HG02870 (cell line): ENCODE measurements around the gene INPP5J.
"Not testable (repeated sequence)": the region's sequence is repeated elsewhere in the genome, so short reads cannot be mapped to it uniquely, and the experiment has no call there.

Experiments
- ATAC-seq: cut with Tn5 transposase; IDR thresholded peaks from one replicate; pipeline ENCODE4 v1.9.1; 2021; ENCODE audit warnings: mild to moderate bottlenecking, moderate library complexity; ENCODE audit not compliant: unreplicated experiment

INPP5J gene

GRCh38 chr22:31099841-31100761 is 22.7 kb upstream of the INPP5J start:
- ATAC-seq = no peak

- ATAC-seq = no peak
Measured at GRCh38 chr22:31100762-31101525, 21.8 kb upstream of the INPP5J start.

- no peak for ATAC-seq
Measured at GRCh38 chr22:31102441-31103081, 20.2 kb upstream of the INPP5J start.

- no peak for ATAC-seq
Measured at GRCh38 chr22:31103111-31103510, 19.7 kb upstream of the INPP5J start.

GRCh38 chr22:31103899-31104694 is 18.7 kb upstream of the INPP5J start:
- ATAC-seq = no peak

- ATAC-seq = no peak
Measured at GRCh38 chr22:31104869-31105268, 17.9 kb upstream of the INPP5J start.

GRCh38 chr22:31105282-31105929 is 17.4 kb upstream of the INPP5J start:
- no peak for ATAC-seq

GRCh38 chr22:31106001-31106571 is 16.7 kb upstream of the INPP5J start:
- ATAC-seq = no peak

- no peak for ATAC-seq
Measured at GRCh38 chr22:31106731-31107177, 16.0 kb upstream of the INPP5J start.

- ATAC-seq = peak; percentile 77
Measured at GRCh38 chr22:31107178-31107893, 15.4 kb upstream of the INPP5J start, which contains the start of gene SELENOM. Gene SELENOM, minus strand, starts transcription at chr22:31107568. Its CDS starts 63 bp downstream, at chr22:31107505.

- no peak for ATAC-seq
Measured at GRCh38 chr22:31107894-31108218, 14.9 kb upstream of the INPP5J start.

GRCh38 chr22:31112547-31113091 is 10.1 kb upstream of the INPP5J start:
- not testable (repeated sequence) for ATAC-seq

GRCh38 chr22:31118046-31118820 is 4.5 kb upstream of the INPP5J start:
- ATAC-seq = no peak

- no peak for ATAC-seq
Measured at GRCh38 chr22:31119026-31119717, 3.6 kb upstream of the INPP5J start.

GRCh38 chr22:31120230-31120629 is 2.5 kb upstream of the INPP5J start:
- ATAC-seq = no peak

GRCh38 chr22:31120642-31121041 is 2.1 kb upstream of the INPP5J start:
- no peak for ATAC-seq

- no peak for ATAC-seq
Measured at GRCh38 chr22:31121403-31121802, 1.4 kb upstream of the INPP5J start.

- no peak for ATAC-seq
Measured at GRCh38 chr22:31122196-31122531, 602 bp upstream of the INPP5J start.
